Measurements from ENCODE around the gene MCM10. TPM values are rescaled to one million over a fixed set of nuclear protein-coding genes. Genes with fewer than 3 reads are reported as not detected.
A peak's percentile ranks its signal among the peaks of the same experiment; 100 is the strongest.

Gene MCM10
- total and polyA plus RNA-seq, 9 donors, result 4.5 to 7.5 (median 5.2) TPM

DNA sequence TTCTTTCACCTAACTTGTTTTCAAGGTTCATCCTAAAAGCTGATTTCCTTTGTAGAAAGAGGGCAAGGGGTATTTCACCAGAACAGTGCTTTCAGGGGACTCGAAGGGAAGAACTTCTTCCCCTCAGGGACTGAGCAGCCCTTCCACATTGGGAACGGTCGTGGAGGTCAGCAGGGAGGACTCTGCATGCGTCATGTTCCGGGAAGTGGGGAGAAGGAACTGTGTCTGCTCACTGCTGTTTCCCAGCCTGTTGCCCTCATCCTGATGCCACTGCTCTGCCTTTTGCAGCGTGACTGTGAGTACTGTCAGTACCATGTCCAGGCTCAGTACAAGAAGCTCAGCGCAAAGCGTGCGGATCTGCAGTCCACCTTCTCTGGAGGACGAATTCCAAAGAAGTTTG lies 27.2 kb downstream of the MCM10 start:
- H3K4me3 ChIP-seq (ENCODE audit: low read length), result no peak overlapping the region
- peaks cover 3% of the 10 kb centered on the region for H3K4me1 ChIP-seq (ENCODE audit: control insufficient read depth, insufficient read depth, low read length)
- no peaks in the 10 kb centered on the region for H3K9me3 ChIP-seq (replicated peaks; ENCODE audit: control insufficient read depth, low read depth, low read length)
- no peak overlapping the region for H3K27ac ChIP-seq (ENCODE audit: low read length)
- no peak for DNase-seq
- 93% methylated on average over 10 of the region's 10 CpGs for WGBS (ENCODE audit: insufficient coverage)
- no peaks in the 10 kb centered on the region for H3K27me3 ChIP-seq (ENCODE audit: control insufficient read depth, insufficient read depth, low read length)
- peaks cover 30% of the 10 kb centered on the region for H3K36me3 ChIP-seq (ENCODE audit: control insufficient read depth, insufficient read depth, low read length)

DNA sequence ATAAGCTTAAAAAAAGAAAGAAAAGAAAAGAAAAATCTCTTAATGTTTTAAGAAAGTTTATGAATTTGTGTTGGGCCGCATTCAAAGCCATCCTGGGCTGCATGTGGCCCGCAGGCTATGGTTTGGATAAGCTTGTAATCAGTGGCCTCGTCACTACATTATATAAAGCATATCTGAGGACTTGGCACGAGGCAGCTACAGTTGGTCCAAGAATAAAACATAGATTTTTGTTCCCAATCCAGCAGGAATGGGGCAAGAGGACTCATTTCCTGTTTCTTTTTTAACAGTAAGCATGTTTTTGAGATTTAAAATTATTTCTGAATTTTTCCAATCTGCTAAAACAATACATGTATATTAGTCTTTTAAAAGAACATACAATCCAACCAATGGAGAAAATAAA lies 28.6 kb downstream of the MCM10 start:
- Histone ChIP-seq H3K36me3 (ENCODE audit: control insufficient read depth, insufficient read depth, low read length) (peaks cover 28% of the 10 kb centered on the region), H3K27me3 (ENCODE audit: control insufficient read depth, insufficient read depth, low read length) (no peaks in the 10 kb centered on the region), H3K4me3 (ENCODE audit: low read length) (no peak overlapping the region), H3K9me3 (replicated peaks; ENCODE audit: control insufficient read depth, low read depth, low read length) (no peaks in the 10 kb centered on the region), H3K4me1 (ENCODE audit: control insufficient read depth, insufficient read depth, low read length) (peaks cover 3% of the 10 kb centered on the region), H3K27ac (ENCODE audit: low read length) (no peak overlapping the region)
- WGBS (ENCODE audit: insufficient coverage), result no CpG with 5 or more reads among the region's 4 CpGs
- peak; percentile 59 for DNase-seq

DNA sequence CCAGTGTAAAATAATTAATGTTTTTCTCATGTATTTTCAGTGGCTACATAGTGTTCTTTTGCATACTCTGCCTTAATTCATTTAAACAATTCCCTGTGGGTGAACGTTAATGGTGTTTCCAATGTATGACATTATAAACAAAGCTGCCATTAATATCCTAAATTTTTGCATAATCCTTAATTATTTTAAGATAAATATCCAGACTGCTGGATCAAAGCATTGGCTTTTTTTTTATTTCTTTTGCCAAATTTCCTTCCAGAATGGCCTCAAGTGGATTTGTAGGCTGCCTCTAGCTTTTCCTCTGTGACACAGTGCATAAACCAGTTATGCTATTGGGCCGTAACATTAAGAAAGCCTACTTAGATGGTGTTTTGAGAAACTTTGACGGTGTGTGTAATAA lies 29.5 kb downstream of the MCM10 start:
- no peaks in the 10 kb centered on the region for H3K27me3 ChIP-seq (ENCODE audit: control insufficient read depth, insufficient read depth, low read length)
- no peak for DNase-seq
- no CpG with 5 or more reads among the region's 3 CpGs for WGBS (ENCODE audit: insufficient coverage)
- no peak overlapping the region for H3K4me3 ChIP-seq (ENCODE audit: low read length)
- peaks cover 3% of the 10 kb centered on the region for H3K4me1 ChIP-seq (ENCODE audit: control insufficient read depth, insufficient read depth, low read length)
- no peaks in the 10 kb centered on the region for H3K9me3 ChIP-seq (replicated peaks; ENCODE audit: control insufficient read depth, low read depth, low read length)
- peaks cover 22% of the 10 kb centered on the region for H3K36me3 ChIP-seq (ENCODE audit: control insufficient read depth, insufficient read depth, low read length)
- H3K27ac ChIP-seq (ENCODE audit: low read length), result no peak overlapping the region

DNA sequence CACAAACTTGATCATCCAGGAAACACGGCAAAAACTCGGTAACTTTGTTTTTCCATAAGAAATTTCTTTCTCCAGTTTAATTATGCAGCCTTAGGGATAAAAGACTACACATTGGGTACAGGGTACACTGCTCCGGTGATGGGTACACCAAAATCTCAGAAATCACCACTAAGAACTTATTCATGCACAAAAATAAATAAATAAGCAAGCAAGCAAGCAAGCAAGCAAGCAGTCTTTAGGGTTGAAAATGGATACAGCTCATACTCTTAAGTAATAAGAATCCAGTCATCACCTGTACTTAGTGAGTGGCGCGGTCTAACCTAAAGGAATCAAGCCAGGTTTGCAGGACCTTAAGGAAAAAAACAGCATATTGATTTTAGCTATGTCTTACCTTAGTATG lies 30.0 kb downstream of the MCM10 start:
- DNase-seq, result no peak

DNA sequence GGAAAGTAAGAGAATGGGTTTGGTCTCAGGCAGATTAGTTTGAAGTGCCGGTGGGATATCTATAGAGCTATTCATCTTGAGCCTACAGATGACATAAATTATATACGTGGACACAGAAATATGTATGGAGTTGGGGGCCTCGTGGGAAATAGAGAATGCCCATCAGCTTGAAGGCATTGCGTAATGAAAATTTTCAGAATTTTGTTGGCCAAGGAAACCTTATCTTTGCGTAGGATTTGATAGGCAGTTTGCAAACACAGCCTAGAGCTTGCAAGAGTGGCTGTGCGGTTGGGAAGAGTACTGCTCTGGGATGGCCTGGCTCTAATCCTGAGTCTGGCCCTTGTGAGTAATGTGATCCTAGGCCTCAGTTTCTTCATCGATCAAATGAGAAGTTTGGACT lies 32.3 kb downstream of the MCM10 start:
- H3K27me3 ChIP-seq (ENCODE audit: control insufficient read depth, insufficient read depth, low read length), result no peaks in the 10 kb centered on the region
- no peak overlapping the region for H3K4me3 ChIP-seq (ENCODE audit: low read length)
- DNase-seq, result no peak
- H3K9me3 ChIP-seq (replicated peaks; ENCODE audit: control insufficient read depth, low read depth, low read length), result no peaks in the 10 kb centered on the region
- WGBS (ENCODE audit: insufficient coverage), result 97% methylated on average over 5 of the region's 7 CpGs
- H3K27ac ChIP-seq (ENCODE audit: low read length), result no peak overlapping the region
- peaks cover 13% of the 10 kb centered on the region for H3K36me3 ChIP-seq (ENCODE audit: control insufficient read depth, insufficient read depth, low read length)
- H3K4me1 ChIP-seq (ENCODE audit: control insufficient read depth, insufficient read depth, low read length), result peaks cover 3% of the 10 kb centered on the region

More for the DNA sequence above, 30.0 kb downstream of the MCM10 start:
- H3K9me3 ChIP-seq (replicated peaks; ENCODE audit: control insufficient read depth, low read depth, low read length), result no peaks in the 10 kb centered on the region
- H3K27me3 ChIP-seq (ENCODE audit: control insufficient read depth, insufficient read depth, low read length), result no peaks in the 10 kb centered on the region
- no CpG with 5 or more reads among the region's 5 CpGs for WGBS (ENCODE audit: insufficient coverage)
- peaks cover 20% of the 10 kb centered on the region for H3K36me3 ChIP-seq (ENCODE audit: control insufficient read depth, insufficient read depth, low read length)
- H3K4me1 ChIP-seq (ENCODE audit: control insufficient read depth, insufficient read depth, low read length), result peaks cover 3% of the 10 kb centered on the region
- no peak overlapping the region for H3K27ac ChIP-seq (ENCODE audit: low read length)
- no peak overlapping the region for H3K4me3 ChIP-seq (ENCODE audit: low read length)

DNA sequence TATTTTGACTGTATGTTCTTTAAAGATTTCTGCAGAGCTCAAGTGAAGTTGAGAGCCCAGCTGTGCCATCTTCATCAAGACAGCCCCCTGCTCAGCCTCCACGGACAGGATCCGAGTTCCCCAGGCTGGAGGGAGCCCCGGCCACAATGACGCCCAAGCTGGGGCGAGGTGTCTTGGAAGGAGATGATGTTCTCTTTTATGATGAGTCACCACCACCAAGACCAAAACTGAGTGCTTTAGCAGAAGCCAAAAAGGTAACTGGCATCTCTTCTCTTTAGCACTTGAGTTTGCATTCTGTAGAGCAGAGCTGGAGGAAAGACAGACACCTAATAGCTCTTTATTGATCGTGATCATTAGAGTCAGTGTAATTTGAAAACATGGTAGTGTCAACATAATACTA lies 33.7 kb downstream of the MCM10 start:
- H3K4me1 ChIP-seq (ENCODE audit: control insufficient read depth, insufficient read depth, low read length), result no peaks in the 10 kb centered on the region
- no peak overlapping the region for H3K4me3 ChIP-seq (ENCODE audit: low read length)
- DNase-seq, result no peak
- no peaks in the 10 kb centered on the region for H3K27me3 ChIP-seq (ENCODE audit: control insufficient read depth, insufficient read depth, low read length)
- H3K27ac ChIP-seq (ENCODE audit: low read length), result no peak overlapping the region
- 90% methylated on average over 2 of the region's 6 CpGs for WGBS (ENCODE audit: insufficient coverage)
- H3K9me3 ChIP-seq (replicated peaks; ENCODE audit: control insufficient read depth, low read depth, low read length), result no peaks in the 10 kb centered on the region
- peaks cover 14% of the 10 kb centered on the region for H3K36me3 ChIP-seq (ENCODE audit: control insufficient read depth, insufficient read depth, low read length)

DNA sequence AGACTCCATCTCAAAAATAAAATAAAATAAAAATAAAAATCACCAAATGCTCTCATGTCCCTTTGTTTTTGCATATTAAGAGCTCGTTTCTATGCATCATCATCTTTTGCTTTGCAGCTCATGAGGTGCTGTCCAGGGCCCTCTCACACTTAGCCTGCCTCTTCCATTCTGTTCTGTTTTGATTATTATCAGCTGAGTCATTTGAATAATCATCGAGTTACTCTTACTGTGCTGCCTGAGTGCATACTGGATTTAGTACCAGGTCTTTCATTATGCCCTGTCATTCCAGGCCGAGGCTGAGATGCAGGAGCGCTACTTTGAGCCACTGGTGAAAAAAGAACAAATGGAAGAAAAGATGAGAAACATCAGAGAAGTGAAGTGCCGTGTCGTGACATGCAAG lies 39.8 kb downstream of the MCM10 start:
- H3K36me3 ChIP-seq (ENCODE audit: control insufficient read depth, insufficient read depth, low read length), result peaks cover 33% of the 10 kb centered on the region
- H3K27ac ChIP-seq (ENCODE audit: low read length), result no peak overlapping the region
- 90% methylated on average over 5 of the region's 6 CpGs for WGBS (ENCODE audit: insufficient coverage)
- no peaks in the 10 kb centered on the region for H3K27me3 ChIP-seq (ENCODE audit: control insufficient read depth, insufficient read depth, low read length)
- H3K9me3 ChIP-seq (replicated peaks; ENCODE audit: control insufficient read depth, low read depth, low read length), result no peaks in the 10 kb centered on the region
- DNase-seq, result no peak
- no peaks in the 10 kb centered on the region for H3K4me1 ChIP-seq (ENCODE audit: control insufficient read depth, insufficient read depth, low read length)
- H3K4me3 ChIP-seq (ENCODE audit: low read length), result no peak overlapping the region

DNA sequence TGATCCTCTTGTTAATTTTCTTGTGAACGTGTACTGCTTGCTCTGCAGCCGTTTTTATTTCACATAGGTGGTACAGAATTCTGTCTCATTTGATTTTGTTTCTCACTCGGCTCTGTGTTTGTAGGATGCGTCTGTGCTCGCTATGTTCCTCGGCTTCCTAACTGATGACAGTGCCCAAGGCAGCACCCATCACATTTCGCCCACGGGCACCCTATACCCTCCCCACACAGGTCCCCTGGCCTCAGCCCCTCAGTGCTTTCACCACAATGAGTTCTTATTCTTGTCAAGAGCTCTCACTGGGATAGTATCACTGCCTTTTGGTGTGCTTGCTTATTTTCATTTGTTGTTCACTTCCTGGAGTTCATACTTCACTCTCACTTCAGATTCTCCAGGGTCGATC lies 44.7 kb downstream of the MCM10 start:
- H3K27me3 ChIP-seq (ENCODE audit: control insufficient read depth, insufficient read depth, low read length), result no peaks in the 10 kb centered on the region
- DNase-seq, result no peak
- no peak overlapping the region for H3K27ac ChIP-seq (ENCODE audit: low read length)
- peaks cover 28% of the 10 kb centered on the region for H3K36me3 ChIP-seq (ENCODE audit: control insufficient read depth, insufficient read depth, low read length)
- no peak overlapping the region for H3K4me3 ChIP-seq (ENCODE audit: low read length)
- no peaks in the 10 kb centered on the region for H3K4me1 ChIP-seq (ENCODE audit: control insufficient read depth, insufficient read depth, low read length)
- H3K9me3 ChIP-seq (replicated peaks; ENCODE audit: control insufficient read depth, low read depth, low read length), result no peaks in the 10 kb centered on the region
- WGBS (ENCODE audit: insufficient coverage), result 95% methylated on average over 7 of the region's 9 CpGs

DNA sequence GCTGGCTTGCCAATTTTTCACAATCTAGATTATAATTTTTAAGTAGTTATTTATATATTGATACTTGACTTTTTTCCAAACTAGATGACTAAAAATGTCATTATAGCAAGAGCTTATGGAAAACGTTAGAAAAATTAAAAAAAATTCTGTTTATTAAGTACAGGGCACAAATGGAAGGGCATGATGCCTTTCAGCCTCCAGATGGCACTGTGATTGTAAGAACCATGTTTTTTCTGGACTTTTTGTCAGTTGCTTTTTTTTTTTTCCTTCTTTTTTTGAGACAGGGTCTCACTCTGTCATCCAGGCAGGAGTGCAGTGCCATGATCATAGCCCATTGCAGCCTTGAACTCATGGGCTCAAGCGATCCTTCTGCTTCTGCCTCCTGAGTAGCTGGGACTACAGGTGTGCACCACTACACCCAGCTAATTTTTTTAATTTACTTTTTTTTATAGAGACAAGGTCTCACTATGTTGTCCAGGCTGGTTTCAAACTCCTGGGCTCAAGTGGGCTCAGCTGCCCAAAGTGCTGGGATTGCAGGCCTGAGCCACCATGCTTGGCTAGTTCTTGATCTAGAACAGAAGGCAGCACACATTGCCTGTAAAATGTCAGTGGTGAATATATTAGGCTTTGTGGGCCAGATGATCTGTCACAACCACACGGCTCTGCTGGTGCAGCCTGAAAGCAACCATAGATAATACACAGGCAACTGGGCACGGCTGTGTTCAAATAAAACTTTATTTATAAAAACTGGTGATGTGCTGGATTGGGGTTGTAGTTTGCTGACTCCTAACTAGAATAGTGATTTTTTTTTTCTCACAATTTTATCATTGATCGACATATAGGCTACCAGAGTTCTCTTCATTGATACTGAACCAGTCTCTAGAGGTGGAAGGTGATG lies 45.4 kb downstream of the MCM10 start:
- WGBS (ENCODE audit: insufficient coverage), result 53% methylated on average over 2 of the region's 5 CpGs
- Histone ChIP-seq H3K27ac (ENCODE audit: low read length) (no peak overlapping the region), H3K27me3 (ENCODE audit: control insufficient read depth, insufficient read depth, low read length) (no peaks in the 10 kb centered on the region), H3K36me3 (ENCODE audit: control insufficient read depth, insufficient read depth, low read length) (peaks cover 21% of the 10 kb centered on the region), H3K4me3 (ENCODE audit: low read length) (no peak overlapping the region), H3K9me3 (replicated peaks; ENCODE audit: control insufficient read depth, low read depth, low read length) (no peaks in the 10 kb centered on the region), H3K4me1 (ENCODE audit: control insufficient read depth, insufficient read depth, low read length) (no peaks in the 10 kb centered on the region)
- peak; percentile 44 for DNase-seq

DNA sequence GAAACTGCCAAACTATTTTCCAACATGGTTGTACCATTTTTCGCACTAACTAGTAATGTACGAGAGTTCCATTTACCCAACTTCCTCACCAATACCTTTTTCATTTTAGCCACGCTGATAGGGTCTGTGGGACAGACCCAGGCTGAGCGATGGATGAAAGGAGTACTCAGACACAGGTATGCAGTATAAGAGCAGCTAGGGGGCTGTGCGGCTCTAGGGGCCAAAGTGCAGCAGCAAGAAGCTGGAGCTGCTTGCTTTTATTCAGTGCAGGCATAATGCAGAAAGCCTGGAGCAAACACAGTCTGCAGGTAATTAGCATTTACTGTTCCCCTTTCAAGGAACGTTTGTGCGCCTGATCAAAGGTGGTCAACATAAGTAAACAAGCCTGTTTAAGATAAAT lies 51.8 kb downstream of the MCM10 start:
- Histone ChIP-seq H3K4me3 (ENCODE audit: low read length) (no peak overlapping the region), H3K4me1 (ENCODE audit: control insufficient read depth, insufficient read depth, low read length) (no peaks in the 10 kb centered on the region), H3K36me3 (ENCODE audit: control insufficient read depth, insufficient read depth, low read length) (peaks cover 2% of the 10 kb centered on the region), H3K27ac (ENCODE audit: low read length) (no peak overlapping the region), H3K27me3 (ENCODE audit: control insufficient read depth, insufficient read depth, low read length) (no peaks in the 10 kb centered on the region), H3K9me3 (replicated peaks; ENCODE audit: control insufficient read depth, low read depth, low read length) (no peaks in the 10 kb centered on the region)
- 92% methylated on average over 4 of the region's 7 CpGs for WGBS (ENCODE audit: insufficient coverage)
- no peak for DNase-seq
